HepG2 (cell line): Measurements from ENCODE around the gene GLG1. TPM values are rescaled to one million over a fixed set of nuclear protein-coding genes. Genes with fewer than 3 reads are reported as not detected.

ENCODE experiments used
- ASH2L ChIP-seq: fragments of 300-600, 200-600 bp; sonication (generic); IDR thresholded peaks from 2 replicates; pipeline ENCODE4 v1.7.0; 2017; ENCODE audit warnings: low read depth, mild to moderate bottlenecking, moderate library complexity, mixed read lengths, low read length; ENCODE audit not compliant: insufficient read length
- ATAD3A ChIP-seq: sonication (generic); formaldehyde crosslinking; IDR thresholded peaks from 2 replicates; pipeline ENCODE4 v1.4.0; 2020; ENCODE audit warnings: missing genetic modification reagents
- FOXP1 ChIP-seq, 2 experiments: fragments of 450-650 bp in 1 of 2; IDR thresholded peaks; 2 replicates each; pipeline ENCODE4 v1.6.1; 2017 to 2018; ENCODE audit warnings: antibody characterized with exemption in 1 of 2
- HNRNPUL1 ChIP-seq: fragments of 200-400 bp; formaldehyde crosslinking; IDR thresholded peaks from 2 replicates; pipeline ENCODE4 v1.6.1; 2017; ENCODE audit warnings: low read depth, mild to moderate bottlenecking, low read length, moderate library complexity
- HOXA3 ChIP-seq: sonication (generic); formaldehyde crosslinking; IDR thresholded peaks from 2 replicates; pipeline ENCODE4 v1.5.0; 2020; ENCODE audit warnings: missing genetic modification reagents
- MED1 ChIP-seq: sonication (generic); formaldehyde crosslinking; IDR thresholded peaks from 2 replicates; pipeline ENCODE4 v1.4.0; 2020; ENCODE audit warnings: missing genetic modification reagents
- MIER3 ChIP-seq: IDR thresholded peaks from 2 replicates; pipeline ENCODE4 v1.6.1; 2016; ENCODE audit warnings: missing compliant biosample characterization, borderline replicate concordance
- NR2F6 ChIP-seq, 2 experiments: IDR thresholded peaks; 2 replicates each; pipeline ENCODE4 v1.6.1; 2016; ENCODE audit warnings: antibody characterized with exemption in 1 of 2, mild to moderate bottlenecking in 1 of 2
- RARA ChIP-seq: IDR thresholded peaks from 2 replicates; pipeline ENCODE4 v1.6.1; 2016; ENCODE audit warnings: missing genetic modification reagents, missing compliant biosample characterization
- ZMYM4 ChIP-seq: sonication (generic); formaldehyde crosslinking; IDR thresholded peaks from 2 replicates; pipeline ENCODE4 v1.8.1; 2023; ENCODE audit warnings: mild to moderate bottlenecking, missing genetic modification reagents
- ZNF234 ChIP-seq: sonication (generic); formaldehyde crosslinking; conservative IDR thresholded peaks from 2 replicates; pipeline ENCODE4 v1.5.1; 2020; ENCODE audit warnings: mild to moderate bottlenecking, missing genetic modification reagents
- ZNF724P ChIP-seq: sonication (generic); formaldehyde crosslinking; IDR thresholded peaks from 2 replicates; pipeline ENCODE4 v1.8.0; 2022; ENCODE audit warnings: missing genetic modification reagents, borderline replicate concordance
- polyA plus RNA-seq, 8 experiments: library from polyadenylated mRNA; depleted of rRNA in 3 of 8; stranded (reverse) in 7 of 8; unstranded in 1 of 8; fragments of >200 nt; fragmentation: Illumina TruSeq in 4 of 8; extraction: Trizol in 4 of 8; gene quantifications; 2 replicates each; pipeline versions ENCODE4 v1.2.1 to v1.2.3, GENCODE V29; 2011 to 2016; ENCODE audit warnings: low read depth in 4 of 8, missing spikeins in 1 of 8, mixed read lengths in 1 of 8; ENCODE audit not compliant: insufficient read depth in 1 of 8
- total RNA-seq, 5 experiments: library from RNA; depleted of rRNA; stranded (reverse); fragments of >200 nt; fragmentation: Illumina TruSeq; extraction: Trizol; gene quantifications; 2 replicates each; pipeline ENCODE4 v1.2.3, GENCODE V29; 2016; ENCODE audit warnings: low read depth in 1 of 5
- TF ChIP-seq, protein P1 (sequence below): sonication (generic); formaldehyde crosslinking; conservative IDR thresholded peaks from 2 replicates; pipeline ENCODE4 v1.4.0; 2020; ENCODE audit warnings: mild to moderate bottlenecking, missing genetic modification reagents, moderate library complexity
- TF ChIP-seq, protein P2 (sequence below): sonication (generic); formaldehyde crosslinking; IDR thresholded peaks from 2 replicates; pipeline ENCODE4 v1.5.1; 2020; ENCODE audit warnings: mild to moderate bottlenecking, missing genetic modification reagents, moderate library complexity
- TF ChIP-seq, protein P3 (sequence below): IDR thresholded peaks from 2 replicates; pipeline ENCODE4 v1.6.1; 2016; ENCODE audit warnings: low read depth

GLG1 gene
- total and polyA plus RNA-seq, 2 of the 13 experiments (the other 11 are each of a cell fraction or from before 2014, with no cell fraction given) = 87.7 to 141 TPM

DNA sequence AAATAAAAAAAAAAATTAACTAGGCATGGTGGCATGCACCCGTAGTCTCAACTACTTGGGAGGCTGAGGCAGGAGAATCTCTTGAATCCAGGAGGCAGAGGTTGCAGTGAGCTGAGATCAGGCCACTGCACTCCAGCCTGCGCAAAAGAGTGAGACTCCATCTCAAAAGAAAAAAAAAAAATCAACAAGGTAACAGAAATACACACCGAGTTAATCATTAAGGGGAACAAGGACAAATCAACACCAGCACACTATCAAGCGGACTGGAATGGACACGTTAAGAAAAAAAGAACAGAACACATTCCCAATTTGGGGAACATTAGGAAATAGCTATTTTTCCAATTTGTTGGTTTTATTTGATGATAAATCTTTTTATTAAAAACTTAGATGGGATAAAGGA, 28.4 kb upstream of the GLG1 start (continued):
- TF ChIP-seq, protein P1, sequence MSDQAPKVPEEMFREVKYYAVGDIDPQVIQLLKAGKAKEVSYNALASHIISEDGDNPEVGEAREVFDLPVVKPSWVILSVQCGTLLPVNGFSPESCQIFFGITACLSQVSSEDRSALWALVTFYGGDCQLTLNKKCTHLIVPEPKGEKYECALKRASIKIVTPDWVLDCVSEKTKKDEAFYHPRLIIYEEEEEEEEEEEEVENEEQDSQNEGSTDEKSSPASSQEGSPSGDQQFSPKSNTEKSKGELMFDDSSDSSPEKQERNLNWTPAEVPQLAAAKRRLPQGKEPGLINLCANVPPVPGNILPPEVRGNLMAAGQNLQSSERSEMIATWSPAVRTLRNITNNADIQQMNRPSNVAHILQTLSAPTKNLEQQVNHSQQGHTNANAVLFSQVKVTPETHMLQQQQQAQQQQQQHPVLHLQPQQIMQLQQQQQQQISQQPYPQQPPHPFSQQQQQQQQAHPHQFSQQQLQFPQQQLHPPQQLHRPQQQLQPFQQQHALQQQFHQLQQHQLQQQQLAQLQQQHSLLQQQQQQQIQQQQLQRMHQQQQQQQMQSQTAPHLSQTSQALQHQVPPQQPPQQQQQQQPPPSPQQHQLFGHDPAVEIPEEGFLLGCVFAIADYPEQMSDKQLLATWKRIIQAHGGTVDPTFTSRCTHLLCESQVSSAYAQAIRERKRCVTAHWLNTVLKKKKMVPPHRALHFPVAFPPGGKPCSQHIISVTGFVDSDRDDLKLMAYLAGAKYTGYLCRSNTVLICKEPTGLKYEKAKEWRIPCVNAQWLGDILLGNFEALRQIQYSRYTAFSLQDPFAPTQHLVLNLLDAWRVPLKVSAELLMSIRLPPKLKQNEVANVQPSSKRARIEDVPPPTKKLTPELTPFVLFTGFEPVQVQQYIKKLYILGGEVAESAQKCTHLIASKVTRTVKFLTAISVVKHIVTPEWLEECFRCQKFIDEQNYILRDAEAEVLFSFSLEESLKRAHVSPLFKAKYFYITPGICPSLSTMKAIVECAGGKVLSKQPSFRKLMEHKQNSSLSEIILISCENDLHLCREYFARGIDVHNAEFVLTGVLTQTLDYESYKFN (CRISPR knock-in tag) = peak; percentile 82
- TF ChIP-seq, protein P2, sequence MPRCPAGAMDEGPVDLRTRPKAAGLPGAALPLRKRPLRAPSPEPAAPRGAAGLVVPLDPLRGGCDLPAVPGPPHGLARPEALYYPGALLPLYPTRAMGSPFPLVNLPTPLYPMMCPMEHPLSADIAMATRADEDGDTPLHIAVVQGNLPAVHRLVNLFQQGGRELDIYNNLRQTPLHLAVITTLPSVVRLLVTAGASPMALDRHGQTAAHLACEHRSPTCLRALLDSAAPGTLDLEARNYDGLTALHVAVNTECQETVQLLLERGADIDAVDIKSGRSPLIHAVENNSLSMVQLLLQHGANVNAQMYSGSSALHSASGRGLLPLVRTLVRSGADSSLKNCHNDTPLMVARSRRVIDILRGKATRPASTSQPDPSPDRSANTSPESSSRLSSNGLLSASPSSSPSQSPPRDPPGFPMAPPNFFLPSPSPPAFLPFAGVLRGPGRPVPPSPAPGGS (CRISPR knock-in tag) = no peak
- TF ChIP-seq HNRNPUL1 (peak; percentile 55; the same call in 1 of the 2 replicates), MED1 (CRISPR knock-in tag) (peak; percentile 32; the same call in 1 of the 2 replicates), ZMYM4 (CRISPR knock-in tag) (peak; percentile 17; the same call in 1 of the 2 replicates), FOXP1 (IDR thresholded peaks at IDR 0.05) (peak; percentile 91), FOXP1 (CRISPR knock-in tag; IDR thresholded peaks at IDR 0.05) (peak; percentile 88), ZNF234 (CRISPR knock-in tag) (no peak), RARA (CRISPR knock-in tag) (0 out of 2 replicates have a peak, but pooled peaks have one; percentile 7), ZNF724P (CRISPR knock-in tag) (no peak), HOXA3 (peak; percentile 76), NR2F6 (IDR thresholded peaks at IDR 0.05) (no peak), NR2F6 (CRISPR knock-in tag; IDR thresholded peaks at IDR 0.05) (no peak), ASH2L (peak; percentile 35), ATAD3A (CRISPR knock-in tag) (no peak), MIER3 (CRISPR knock-in tag) (no peak)
- TF ChIP-seq, protein P3, sequence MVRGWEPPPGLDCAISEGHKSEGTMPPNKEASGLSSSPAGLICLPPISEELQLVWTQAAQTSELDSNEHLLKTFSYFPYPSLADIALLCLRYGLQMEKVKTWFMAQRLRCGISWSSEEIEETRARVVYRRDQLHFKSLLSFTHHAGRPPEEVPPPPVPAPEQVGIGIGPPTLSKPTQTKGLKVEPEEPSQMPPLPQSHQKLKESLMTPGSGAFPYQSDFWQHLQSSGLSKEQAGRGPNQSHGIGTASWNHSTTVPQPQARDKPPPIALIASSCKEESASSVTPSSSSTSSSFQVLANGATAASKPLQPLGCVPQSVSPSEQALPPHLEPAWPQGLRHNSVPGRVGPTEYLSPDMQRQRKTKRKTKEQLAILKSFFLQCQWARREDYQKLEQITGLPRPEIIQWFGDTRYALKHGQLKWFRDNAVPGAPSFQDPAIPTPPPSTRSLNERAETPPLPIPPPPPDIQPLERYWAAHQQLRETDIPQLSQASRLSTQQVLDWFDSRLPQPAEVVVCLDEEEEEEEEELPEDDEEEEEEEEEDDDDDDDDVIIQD (CRISPR knock-in tag) = peak; percentile 58; the same call in 1 of the 2 replicates
